SU-DHL-6 (cell line): ENCODE results near the gene SPHK1.

Experiments
- EZH2phosphoT487 ChIP-seq: fragments of 200-600 bp; sonication (generic), shearing (Covaris generic); conservative IDR thresholded peaks from 2 replicates; pipeline ENCODE4 v1.6.1; 2018; ENCODE audit warnings: mild to moderate bottlenecking, antibody characterized with exemption, low read length, moderate library complexity, mixed read lengths
- TF ChIP-seq, protein P1 (sequence below): fragments of 200-600 bp; sonication (generic); IDR thresholded peaks from one replicate; pipeline ENCODE4 v1.5.1; 2017; ENCODE audit warnings: antibody characterized with exemption, mild to moderate bottlenecking, low read length, moderate library complexity; ENCODE audit not compliant: insufficient read depth, poor library complexity, severe bottlenecking

GRCh38 chr17:76345377-76345974 lies 38.9 kb upstream of the SPHK1 start:
- TF ChIP-seq, protein P1, sequence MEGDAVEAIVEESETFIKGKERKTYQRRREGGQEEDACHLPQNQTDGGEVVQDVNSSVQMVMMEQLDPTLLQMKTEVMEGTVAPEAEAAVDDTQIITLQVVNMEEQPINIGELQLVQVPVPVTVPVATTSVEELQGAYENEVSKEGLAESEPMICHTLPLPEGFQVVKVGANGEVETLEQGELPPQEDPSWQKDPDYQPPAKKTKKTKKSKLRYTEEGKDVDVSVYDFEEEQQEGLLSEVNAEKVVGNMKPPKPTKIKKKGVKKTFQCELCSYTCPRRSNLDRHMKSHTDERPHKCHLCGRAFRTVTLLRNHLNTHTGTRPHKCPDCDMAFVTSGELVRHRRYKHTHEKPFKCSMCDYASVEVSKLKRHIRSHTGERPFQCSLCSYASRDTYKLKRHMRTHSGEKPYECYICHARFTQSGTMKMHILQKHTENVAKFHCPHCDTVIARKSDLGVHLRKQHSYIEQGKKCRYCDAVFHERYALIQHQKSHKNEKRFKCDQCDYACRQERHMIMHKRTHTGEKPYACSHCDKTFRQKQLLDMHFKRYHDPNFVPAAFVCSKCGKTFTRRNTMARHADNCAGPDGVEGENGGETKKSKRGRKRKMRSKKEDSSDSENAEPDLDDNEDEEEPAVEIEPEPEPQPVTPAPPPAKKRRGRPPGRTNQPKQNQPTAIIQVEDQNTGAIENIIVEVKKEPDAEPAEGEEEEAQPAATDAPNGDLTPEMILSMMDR = no peak
- no peak for TF ChIP-seq EZH2phosphoT487
